GM19455 (cell line): ENCODE results near the gene SLC25A4.
A peak's percentile ranks its signal among the peaks of the same experiment; 100 is the strongest.

Experiments
- ATAC-seq: cut with Tn5 transposase; IDR thresholded peaks from one replicate; pipeline ENCODE4 v1.9.1; 2021; ENCODE audit not compliant: unreplicated experiment

SLC25A4 gene

DNA sequence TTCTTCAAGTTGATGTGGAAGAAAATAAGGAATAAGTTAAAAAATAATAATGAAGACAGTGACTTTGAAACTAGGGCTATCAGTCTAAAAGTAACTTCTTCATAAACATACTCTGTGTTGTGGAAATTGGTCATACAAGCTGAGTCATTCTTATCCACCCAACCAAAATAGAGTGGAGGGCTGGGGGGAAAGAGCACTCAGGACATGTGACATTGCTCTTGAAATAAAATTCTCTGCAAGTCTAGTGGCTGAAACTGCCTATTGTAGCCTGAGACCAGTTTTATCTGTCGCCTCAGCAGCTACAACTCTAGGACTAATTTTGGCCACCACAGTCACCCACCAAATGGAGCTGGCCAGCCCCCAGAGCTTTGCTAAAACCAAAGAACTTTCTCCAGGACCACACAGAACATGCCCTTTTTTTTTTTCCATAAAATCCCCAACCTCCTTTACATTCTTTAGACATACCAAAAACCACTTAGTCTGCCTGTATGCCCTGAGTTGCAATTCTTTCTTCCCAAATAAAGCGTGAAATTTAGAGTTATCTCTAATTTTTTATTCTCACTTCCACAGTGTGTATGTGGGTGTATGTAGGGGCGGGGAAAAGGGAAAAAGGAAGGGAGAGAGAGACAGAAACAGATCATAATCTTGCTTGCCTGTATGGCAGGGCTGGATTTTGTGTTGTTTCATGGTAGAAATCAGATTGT lies 23.0 kb upstream of the SLC25A4 start:
- no peak for ATAC-seq

- no peak for ATAC-seq
Measured at GRCh38 chr4:185120631-185120946, 22.5 kb upstream of the SLC25A4 start.

DNA sequence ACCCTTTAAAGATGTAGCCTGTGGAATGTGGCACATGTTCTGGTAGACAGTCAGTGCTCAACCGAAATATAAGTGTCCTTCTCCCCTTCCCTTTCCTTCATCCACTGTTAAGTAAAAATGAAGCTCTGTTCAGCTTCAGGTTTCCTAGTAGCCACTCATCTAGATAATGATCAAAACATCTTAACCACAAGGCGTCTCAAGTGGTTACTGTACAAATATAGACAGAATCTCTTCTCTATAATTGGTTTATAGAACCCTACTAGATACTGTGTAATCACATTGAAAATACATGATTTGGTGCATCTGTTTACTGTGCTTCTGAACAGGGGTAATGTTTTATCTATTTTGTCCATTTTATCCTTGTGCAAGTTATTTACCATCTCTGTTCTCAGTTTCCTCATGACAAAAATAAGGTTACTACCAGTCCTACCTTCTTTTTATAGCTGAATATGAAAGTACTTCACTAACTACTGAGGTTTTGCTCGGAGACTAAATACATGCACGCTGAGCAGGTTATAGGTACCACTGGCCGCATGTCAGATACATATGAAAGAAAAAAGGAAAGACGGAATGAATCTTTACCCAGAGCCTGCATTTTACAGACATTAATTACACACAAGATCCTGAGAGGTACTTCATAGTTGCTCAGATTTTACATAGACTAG lies 20.3 kb upstream of the SLC25A4 start:
- peak; percentile 81 for ATAC-seq

DNA sequence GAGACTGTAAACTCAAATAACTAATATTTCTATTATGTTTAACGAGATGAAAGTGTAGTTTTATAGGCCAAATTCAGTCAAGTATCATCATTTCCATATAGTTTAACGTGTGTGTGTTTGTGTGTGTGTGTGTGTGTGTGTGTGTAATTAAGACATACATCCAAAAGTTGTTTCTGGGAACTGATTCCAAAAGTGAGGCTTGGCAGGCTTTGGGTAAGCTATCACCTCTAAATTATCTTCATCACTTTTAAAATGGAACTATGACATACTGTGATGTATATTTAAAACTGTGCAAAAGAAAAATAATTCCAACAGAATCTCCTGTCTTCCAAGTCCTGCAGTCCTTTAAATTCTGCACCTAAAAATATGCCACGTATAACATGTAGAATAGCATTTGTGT lies 19.1 kb upstream of the SLC25A4 start:
- ATAC-seq, result no peak

- no peak for ATAC-seq
Measured at GRCh38 chr4:185127021-185127925, 15.8 kb upstream of the SLC25A4 start.

GRCh38 chr4:185128272-185129119 lies 14.6 kb upstream of the SLC25A4 start:
- no peak for ATAC-seq

GRCh38 chr4:185134307-185134869 lies 8.7 kb upstream of the SLC25A4 start:
- no peak for ATAC-seq

GRCh38 chr4:185137233-185137925 lies 5.7 kb upstream of the SLC25A4 start:
- no peak for ATAC-seq

GRCh38 chr4:185138161-185138560 lies 4.9 kb upstream of the SLC25A4 start:
- no peak for ATAC-seq

GRCh38 chr4:185139736-185140135 lies 3.3 kb upstream of the SLC25A4 start:
- ATAC-seq, result no peak

DNA sequence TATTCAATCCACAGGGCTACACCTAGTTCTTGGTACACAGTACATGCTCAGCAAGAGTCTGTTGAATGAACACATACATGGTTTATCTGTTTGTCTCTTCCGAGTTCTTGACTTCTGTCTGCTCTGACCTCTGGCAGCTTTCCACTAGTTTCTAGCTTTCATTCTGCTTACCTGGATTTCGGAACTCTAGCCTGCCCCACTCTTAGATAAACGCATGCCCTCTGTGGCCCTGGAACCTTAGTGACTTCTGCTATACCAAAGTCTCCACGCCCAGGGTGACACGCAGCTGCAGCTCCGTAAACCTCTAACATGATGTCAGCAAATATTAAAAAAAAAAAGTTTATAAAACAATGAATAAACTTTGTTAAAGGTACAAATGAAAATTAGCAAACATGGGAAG lies 1.3 kb upstream of the SLC25A4 start:
- no peak for ATAC-seq

DNA sequence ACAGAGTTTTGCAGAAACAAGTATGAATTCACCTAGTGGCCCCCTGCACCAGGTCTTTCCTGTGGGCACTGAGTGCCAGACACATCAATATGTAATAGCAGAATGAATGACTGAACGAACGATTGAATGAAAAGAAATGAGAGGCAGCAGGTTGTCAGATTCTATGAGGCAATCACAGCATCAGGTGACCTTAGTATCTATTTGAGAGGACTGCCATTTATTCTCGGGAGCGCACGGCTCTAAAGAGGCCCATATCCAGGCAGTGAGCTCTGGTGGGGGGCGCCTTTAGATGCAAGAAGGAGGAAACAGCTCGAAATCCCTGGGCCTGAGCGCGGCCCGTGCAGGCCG lies 528 bp upstream of the SLC25A4 start:
- ATAC-seq, result no peak

- peak; percentile 31 for ATAC-seq
Measured at GRCh38 chr4:185143601-185143969, 519 bp downstream of the SLC25A4 start.

GRCh38 chr4:185144601-185145240 lies 1.7 kb downstream of the SLC25A4 start:
- ATAC-seq, result no peak

GRCh38 chr4:185145572-185145971 lies 2.5 kb downstream of the SLC25A4 start:
- ATAC-seq, result no peak

DNA sequence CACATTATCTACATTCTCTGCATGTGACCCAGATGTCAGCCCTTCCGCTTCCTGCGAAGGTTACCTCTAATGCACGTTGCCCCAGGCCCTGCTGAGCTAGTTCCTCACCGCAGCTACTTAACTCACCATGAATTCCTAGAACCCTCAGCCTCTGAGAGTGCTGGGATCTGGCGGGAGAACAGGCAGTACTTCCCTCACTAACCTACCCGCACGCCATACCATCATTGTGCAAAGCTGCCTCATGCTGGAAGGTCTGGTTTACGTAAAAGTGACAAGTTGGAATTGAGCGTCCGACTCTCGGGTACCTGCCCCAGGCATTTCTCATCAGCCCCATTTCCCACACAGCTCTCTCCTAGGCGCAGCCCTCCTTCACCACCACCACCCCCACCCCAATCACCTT lies 6.3 kb downstream of the SLC25A4 start:
- ATAC-seq, result no peak

- no peak for ATAC-seq
Measured at GRCh38 chr4:185151296-185151695, 8.2 kb downstream of the SLC25A4 start.

DNA sequence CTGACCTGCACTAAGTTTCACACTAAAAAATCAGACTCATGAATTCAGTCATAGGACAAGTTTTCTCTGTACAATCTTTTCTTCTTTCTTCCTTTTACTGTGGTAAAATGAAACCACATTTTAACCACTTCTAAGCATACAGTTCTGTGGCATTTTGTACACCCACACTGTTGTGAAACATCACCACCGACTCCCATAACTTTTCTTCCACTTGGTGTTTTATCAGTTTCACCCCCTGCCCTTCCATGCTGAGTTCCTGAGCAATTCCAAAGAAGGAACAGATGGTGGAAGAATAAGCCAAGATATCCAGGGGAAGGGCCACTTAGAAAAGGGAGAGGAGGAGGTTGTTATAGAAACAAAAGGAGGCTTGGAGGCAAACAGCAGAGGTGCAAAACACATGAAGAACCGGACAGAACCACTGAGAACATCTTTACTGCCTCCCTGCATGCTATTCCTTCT lies 22.6 kb downstream of the SLC25A4 start:
- ATAC-seq, result peak; percentile 93

DNA sequence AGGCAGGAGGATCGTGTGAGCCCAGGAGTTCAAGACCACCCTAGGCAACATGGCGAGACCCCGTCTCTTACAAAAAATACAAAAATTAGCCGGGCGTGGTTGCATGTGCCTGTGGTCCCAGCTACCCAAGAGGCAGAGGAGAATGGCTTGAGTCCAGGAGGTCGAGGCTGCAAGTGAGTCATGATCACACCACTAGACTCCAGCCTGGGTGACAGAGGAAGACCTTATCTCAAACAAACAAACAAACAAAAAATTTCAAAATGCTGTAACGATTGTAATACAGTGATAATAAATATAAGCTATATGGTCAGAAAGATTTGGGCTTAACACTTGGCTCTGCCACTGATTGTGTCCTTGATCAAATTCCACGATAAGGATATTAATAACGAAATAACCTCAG lies 24.2 kb downstream of the SLC25A4 start:
- ATAC-seq, result no peak
